AML-193 (cell line): Measurements from ENCODE around the gene SASS6.
"Not testable (repeated sequence)": the region's sequence is repeated elsewhere in the genome, so short reads cannot be mapped to it uniquely, and the experiment has no call there.

Experiments used
- DNase-seq, 2 experiments: peaks; one replicate each; lab custom pipeline; 2025; lab: John Stamatoyannopoulos, UW

SASS6 gene

GRCh38 chr1:100107696-100108095 lies 25.0 kb downstream of the SASS6 start:
- no peak for DNase-seq

GRCh38 chr1:100101564-100101963 lies 31.2 kb downstream of the SASS6 start:
- DNase-seq: no peak

- no peak for DNase-seq
Measured at GRCh38 chr1:100100202-100100601, 32.5 kb downstream of the SASS6 start.

GRCh38 chr1:100090471-100090870 lies 42.3 kb downstream of the SASS6 start:
- DNase-seq: no peak

GRCh38 chr1:100089082-100089481 lies 43.6 kb downstream of the SASS6 start:
- no peak for DNase-seq

GRCh38 chr1:100087396-100087795 lies 45.3 kb downstream of the SASS6 start:
- DNase-seq: no peak

GRCh38 chr1:100080331-100080730 lies 52.4 kb downstream of the SASS6 start:
- DNase-seq: no peak

- no peak for DNase-seq
Measured at GRCh38 chr1:100077531-100077930, 55.2 kb downstream of the SASS6 start.

GRCh38 chr1:100076744-100077143 lies 56.0 kb downstream of the SASS6 start:
- no peak for DNase-seq

GRCh38 chr1:100076319-100076718 lies 56.4 kb downstream of the SASS6 start:
- DNase-seq: no peak

GRCh38 chr1:100075773-100076172 lies 57.0 kb downstream of the SASS6 start:
- DNase-seq: no peak

- DNase-seq: no peak
Measured at GRCh38 chr1:100074604-100075395, 57.9 kb downstream of the SASS6 start.

GRCh38 chr1:100073531-100073930 lies 59.2 kb downstream of the SASS6 start:
- no peak for DNase-seq

GRCh38 chr1:100070201-100070939 lies 62.4 kb downstream of the SASS6 start:
- no peak for DNase-seq

GRCh38 chr1:100065969-100066227 lies 66.8 kb downstream of the SASS6 start:
- DNase-seq: no peak

- no peak for DNase-seq
Measured at GRCh38 chr1:100065183-100065968, 67.4 kb downstream of the SASS6 start.

- no peak for DNase-seq
Measured at GRCh38 chr1:100061681-100062080, 71.0 kb downstream of the SASS6 start.

GRCh38 chr1:100053727-100054126 lies 79.0 kb downstream of the SASS6 start:
- DNase-seq: no peak

GRCh38 chr1:100053119-100053518 lies 79.6 kb downstream of the SASS6 start:
- no peak for DNase-seq

- DNase-seq: no peak
Measured at GRCh38 chr1:100051893-100052292, 80.8 kb downstream of the SASS6 start.

- DNase-seq: peak; percentile 12 to 49
Measured at GRCh38 chr1:100051401-100051800, 81.3 kb downstream of the SASS6 start.

- no peak for DNase-seq
Measured at GRCh38 chr1:100050139-100050538, 82.6 kb downstream of the SASS6 start.

GRCh38 chr1:100047235-100047708 lies 85.5 kb downstream of the SASS6 start:
- DNase-seq: not testable (repeated sequence)
